ENCODE results near the gene NUDT22. TPM values are rescaled to one million over a fixed set of nuclear protein-coding genes. Genes with fewer than 3 reads are reported as not detected.

The NUDT22 gene
- total and polyA plus RNA-seq, 2 of the 8 experiments (the other 6 are each of a cell fraction or from before 2014, with no cell fraction given), result 43.4 to 69.0 TPM

DNA sequence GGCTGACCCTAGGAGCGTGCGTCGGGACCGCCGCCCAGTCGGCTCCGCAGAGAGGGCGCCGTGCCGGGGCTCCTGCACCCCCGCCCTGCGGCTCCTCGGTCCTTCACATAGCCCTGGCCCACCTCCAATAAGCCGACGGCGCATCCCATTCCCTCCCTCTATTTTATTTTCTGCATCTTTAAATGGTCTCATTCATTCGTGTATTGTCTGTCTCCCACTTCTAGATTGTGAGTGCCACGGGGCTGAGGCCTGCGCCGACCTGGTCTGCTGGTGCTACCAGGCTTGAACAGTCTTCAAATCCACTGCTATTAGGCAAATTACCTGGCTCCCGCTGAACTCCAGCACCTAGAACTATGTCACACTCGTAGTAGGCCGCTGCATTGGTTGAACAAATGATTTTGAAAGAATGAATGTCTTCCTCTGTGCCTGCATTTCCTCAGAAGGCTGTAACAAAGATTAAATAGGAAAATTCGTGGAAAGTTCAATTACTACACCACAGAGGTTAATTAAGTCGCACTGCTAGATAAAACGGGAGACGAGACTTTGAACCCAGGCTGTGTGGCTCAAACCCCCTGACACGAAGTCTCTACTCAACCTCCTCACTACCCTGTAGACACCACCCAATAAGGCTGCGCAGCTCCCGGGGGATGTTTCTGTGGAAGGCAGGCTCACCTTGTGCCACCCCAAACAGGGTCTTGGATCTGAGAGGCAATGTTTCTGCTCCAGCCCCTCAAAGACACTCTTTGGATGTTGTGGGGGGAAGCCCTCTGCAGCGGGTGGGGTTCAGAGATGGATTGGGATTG lies 21.9 kb downstream of the NUDT22 start:
- Histone ChIP-seq H2AK5ac (ENCODE audit: low read depth, low read length) (peak overlapping the region; percentile 32; the same call in 1 of the 2 replicates), H3K4me1 (replicated peaks in 1 of 4; ENCODE audit: control insufficient read depth in 3 of 4, insufficient read depth in 4 of 4, low read length in 3 of 4) (peaks cover 0 to 45% (median 36%) of the 10 kb centered on the region in 4 experiments; a peak in 6 of 7 replicates), H2BK5ac (ENCODE audit: low read depth, low read length) (peak overlapping the region; percentile 88; the same call in 1 of the 2 replicates), H2BK12ac (ENCODE audit: low read depth, low read length) (peak overlapping the region; percentile 82; the same call in 1 of the 2 replicates), H3K23me2 (ENCODE audit: low read depth, low read length) (peaks cover 20% of the 10 kb centered on the region), H3K14ac (ENCODE audit: insufficient read length) (no peak overlapping the region), H3K36me3 (ENCODE audit: control insufficient read depth in 2 of 4, insufficient read depth in 4 of 4, low read length in 3 of 4) (peaks cover 0 to 17% (median 4%) of the 10 kb centered on the region in 4 experiments; a peak in 4 of 8 replicates), H4K91ac (replicated peaks; ENCODE audit: insufficient read length, low read length) (peak overlapping the region; percentile 54), H3K4ac (replicated peaks; ENCODE audit: insufficient read length, low read depth, low read length) (peak overlapping the region; percentile 73), H3K23ac (ENCODE audit: insufficient read length) (no peak overlapping the region), H4K8ac (ENCODE audit: extremely low read depth, insufficient read depth, low read length) (peak overlapping the region; percentile 63; the same call in 1 of the 2 replicates), H2BK120ac (replicated peaks; ENCODE audit: low read depth, low read length) (peak overlapping the region; percentile 18), H2BK15ac (ENCODE audit: low read length) (peak overlapping the region; percentile 95), H2BK20ac (ENCODE audit: low read length) (0 out of 2 replicates have a peak overlapping the region, but pooled peaks have one; percentile 16), H3K79me2 (ENCODE audit: control insufficient read depth in 1 of 2, insufficient read depth in 2 of 2, low read length in 2 of 2) (peaks cover 6 to 27% of the 10 kb centered on the region in 2 experiments; a peak in 3 of 4 replicates), H3K56ac (replicated peaks; ENCODE audit: insufficient read length, low read depth, low read length) (peak overlapping the region; percentile 5), H2AFZ (ENCODE audit: low read length) (no peak overlapping the region), H3K18ac (ENCODE audit: extremely low read depth, low read length) (peak overlapping the region; percentile 62), H3K79me1 (ENCODE audit: low read depth, low read length) (peaks cover 6% of the 10 kb centered on the region), H3K9ac (replicated peaks in 1 of 4; ENCODE audit: extremely low read depth in 1 of 4, low read depth in 3 of 4, low read length in 3 of 4) (no peak overlapping the region), H4K20me1 (replicated peaks in 1 of 2; ENCODE audit: control insufficient read depth in 1 of 2, insufficient read depth in 2 of 2, low read length in 2 of 2) (peaks cover 2 to 17% of the 10 kb centered on the region in 2 experiments), H3K4me2 (ENCODE audit: insufficient read depth in 1 of 2, low read depth in 2 of 2, low read length in 2 of 2) (peak overlapping the region; percentile 73 to 99), H4K5ac (ENCODE audit: insufficient read length, low read depth, low read length) (peak overlapping the region; percentile 12), H3K27me3 (replicated peaks in 1 of 4; ENCODE audit: control insufficient read depth in 3 of 4, extremely low read depth in 1 of 4, insufficient read depth in 3 of 4, low read length in 3 of 4) (no peaks in the 10 kb centered on the region), H3K9me3 (ENCODE audit: insufficient read depth in 2 of 2, low read depth in 1 of 2, low read length in 1 of 2) (no peaks in the 10 kb centered on the region), H3K4me3 (ENCODE audit: extremely low read depth in 1 of 4, insufficient read depth in 2 of 4, low read depth in 3 of 4, low read length in 4 of 4) (peak overlapping the region; percentile 56 to 83 (median 70); a peak in 7 of 8 replicates), H3K27ac (ENCODE audit: low read depth, low read length) (no peak overlapping the region)
- DNase-seq (ENCODE audit: low read depth in 1 of 2, low spot score in 2 of 2) (no peak), FAIRE-seq (no peak)
- POLR2A ChIA-PET (ENCODE audit: partially characterized antibody), result interaction anchor here (0.7 to 13.1 kb wide), 18 partner anchors 11 to 331 kb away, joined by 3 to 352 read pairs (median 4); partner anchors contain the start of genes BAD, DNAJC4, ESRRA and FERMT3
- CTCF ChIA-PET (ENCODE audit: partially characterized antibody), result interaction anchor here (0.8 to 10.0 kb wide), 11 partner anchors 14 to 1007 kb away, joined by 3 to 102 read pairs (median 5); partner anchors contain the start of genes CATSPERZ, ESRRA, FERMT3 and NUDT22
- WGBS, 2 experiments (ENCODE audit: extremely low coverage in 1 of 2, insufficient coverage in 1 of 2, insufficient read length in 1 of 2, insufficient replicate concordance in 2 of 2, low coverage in 1 of 2, low lambda C conversion rate in 2 of 2, missing lambda C conversion rate in 1 of 2), result 40% methylated on average over 31 of the region's 31 CpGs; no CpG with 5 or more reads in 1 of the 2 experiments
- TF ChIP-seq GTF2F1 (IDR thresholded peaks at IDR 0.05; ENCODE audit: borderline replicate concordance, low read depth, low read length), result no peak
- TF ChIP-seq RXRA (IDR thresholded peaks at IDR 0.05; ENCODE audit: insufficient read depth, low read depth, low read length), result no peak
- no peak for TF ChIP-seq RAD21 (IDR thresholded peaks at IDR 0.05 in 1 of 2, conservative IDR thresholded peaks at IDR 0.05 in 1 of 2; ENCODE audit: low read depth in 2 of 2, low read length in 2 of 2)
- no peak for TF ChIP-seq TCF12 (IDR thresholded peaks at IDR 0.05; ENCODE audit: low read depth, low read length)
- TF ChIP-seq CEBPB (IDR thresholded peaks at IDR 0.05; ENCODE audit: low read depth, low read length), result no peak
- TF ChIP-seq YY1 (IDR thresholded peaks at IDR 0.05; ENCODE audit: low read depth, low read length), result no peak
- no peak for TF ChIP-seq EGR1 (IDR thresholded peaks at IDR 0.05; ENCODE audit: borderline replicate concordance, low read depth, low read length)
- no peak for TF ChIP-seq ASH2L (IDR thresholded peaks at IDR 0.05; ENCODE audit: low read length)
- no peak for TF ChIP-seq SP2 (IDR thresholded peaks at IDR 0.05; ENCODE audit: low read length)
- no peak for TF ChIP-seq FOSL1 (IDR thresholded peaks at IDR 0.05; ENCODE audit: insufficient read depth, low read depth, low read length)
- no peak for TF ChIP-seq KDM1A (IDR thresholded peaks at IDR 0.05; ENCODE audit: borderline replicate concordance, low read length)

Data from H1 (cell line).